Measurements from ENCODE around the gene GGTA1.

DNA sequence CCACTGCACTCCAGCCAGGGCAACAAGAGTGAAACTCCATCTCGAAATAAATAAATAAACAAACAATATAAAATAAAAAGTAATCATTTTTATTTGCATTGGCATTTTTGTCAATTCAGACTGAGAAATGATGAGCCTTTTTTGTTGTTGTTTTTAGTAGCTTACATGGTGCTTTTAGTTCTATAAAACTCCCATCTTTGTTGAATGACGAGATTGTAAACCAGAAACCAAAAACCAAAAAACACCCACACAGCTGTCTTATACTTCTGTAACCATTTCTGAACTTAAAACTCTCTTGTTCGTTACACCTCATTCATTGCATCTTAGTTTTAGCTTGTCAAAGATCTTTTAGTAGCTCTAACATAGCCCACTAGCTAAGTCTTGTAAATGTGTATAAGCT, 44.7 kb downstream of the GGTA1 start:
- TF ChIP-seq, protein P1, sequence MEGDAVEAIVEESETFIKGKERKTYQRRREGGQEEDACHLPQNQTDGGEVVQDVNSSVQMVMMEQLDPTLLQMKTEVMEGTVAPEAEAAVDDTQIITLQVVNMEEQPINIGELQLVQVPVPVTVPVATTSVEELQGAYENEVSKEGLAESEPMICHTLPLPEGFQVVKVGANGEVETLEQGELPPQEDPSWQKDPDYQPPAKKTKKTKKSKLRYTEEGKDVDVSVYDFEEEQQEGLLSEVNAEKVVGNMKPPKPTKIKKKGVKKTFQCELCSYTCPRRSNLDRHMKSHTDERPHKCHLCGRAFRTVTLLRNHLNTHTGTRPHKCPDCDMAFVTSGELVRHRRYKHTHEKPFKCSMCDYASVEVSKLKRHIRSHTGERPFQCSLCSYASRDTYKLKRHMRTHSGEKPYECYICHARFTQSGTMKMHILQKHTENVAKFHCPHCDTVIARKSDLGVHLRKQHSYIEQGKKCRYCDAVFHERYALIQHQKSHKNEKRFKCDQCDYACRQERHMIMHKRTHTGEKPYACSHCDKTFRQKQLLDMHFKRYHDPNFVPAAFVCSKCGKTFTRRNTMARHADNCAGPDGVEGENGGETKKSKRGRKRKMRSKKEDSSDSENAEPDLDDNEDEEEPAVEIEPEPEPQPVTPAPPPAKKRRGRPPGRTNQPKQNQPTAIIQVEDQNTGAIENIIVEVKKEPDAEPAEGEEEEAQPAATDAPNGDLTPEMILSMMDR (IDR thresholded peaks at IDR 0.05; ENCODE audit: low read depth, low read length, missing input control), result no peak
- TF ChIP-seq SP1 (IDR thresholded peaks at IDR 0.05) (no peak), YY1 (IDR thresholded peaks at IDR 0.05) (no peak), NR2F2 (IDR thresholded peaks at IDR 0.05) (no peak), ZBTB33 (IDR thresholded peaks at IDR 0.05) (no peak), JUND (IDR thresholded peaks at IDR 0.05) (no peak)
- TF ChIP-seq, protein P2, sequence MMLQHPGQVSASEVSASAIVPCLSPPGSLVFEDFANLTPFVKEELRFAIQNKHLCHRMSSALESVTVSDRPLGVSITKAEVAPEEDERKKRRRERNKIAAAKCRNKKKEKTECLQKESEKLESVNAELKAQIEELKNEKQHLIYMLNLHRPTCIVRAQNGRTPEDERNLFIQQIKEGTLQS (IDR thresholded peaks at IDR 0.05), result no peak
